ENCODE results near the gene RAB39B. TPM values are rescaled to one million over a fixed set of nuclear protein-coding genes. Genes with fewer than 3 reads are reported as not detected.

Gene RAB39B
- total RNA-seq, 1 donor from 2014 or later = 8.7 TPM

DNA sequence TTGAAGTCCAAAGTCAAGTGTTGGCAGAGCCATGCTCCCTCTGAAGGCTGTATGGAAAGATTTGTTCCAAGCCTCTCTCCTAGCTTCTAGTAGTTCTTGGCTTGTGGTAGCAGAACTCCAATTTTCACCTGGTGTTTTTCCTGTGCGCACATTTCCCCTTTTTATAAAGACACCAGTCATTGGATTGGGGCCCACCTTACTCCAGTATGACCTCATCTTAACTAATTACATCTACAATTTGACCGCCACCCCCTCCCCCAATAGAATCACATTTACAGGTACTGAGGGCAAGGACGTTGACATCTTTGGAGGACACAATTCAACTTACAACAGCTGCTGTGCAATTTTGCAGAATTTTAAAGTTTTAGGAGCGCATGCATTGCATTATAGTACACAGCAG, 16.8 kb downstream of the RAB39B start:
- no peak for TF ChIP-seq EZH2 (IDR thresholded peaks at IDR 0.05)
- TF ChIP-seq, protein P1, sequence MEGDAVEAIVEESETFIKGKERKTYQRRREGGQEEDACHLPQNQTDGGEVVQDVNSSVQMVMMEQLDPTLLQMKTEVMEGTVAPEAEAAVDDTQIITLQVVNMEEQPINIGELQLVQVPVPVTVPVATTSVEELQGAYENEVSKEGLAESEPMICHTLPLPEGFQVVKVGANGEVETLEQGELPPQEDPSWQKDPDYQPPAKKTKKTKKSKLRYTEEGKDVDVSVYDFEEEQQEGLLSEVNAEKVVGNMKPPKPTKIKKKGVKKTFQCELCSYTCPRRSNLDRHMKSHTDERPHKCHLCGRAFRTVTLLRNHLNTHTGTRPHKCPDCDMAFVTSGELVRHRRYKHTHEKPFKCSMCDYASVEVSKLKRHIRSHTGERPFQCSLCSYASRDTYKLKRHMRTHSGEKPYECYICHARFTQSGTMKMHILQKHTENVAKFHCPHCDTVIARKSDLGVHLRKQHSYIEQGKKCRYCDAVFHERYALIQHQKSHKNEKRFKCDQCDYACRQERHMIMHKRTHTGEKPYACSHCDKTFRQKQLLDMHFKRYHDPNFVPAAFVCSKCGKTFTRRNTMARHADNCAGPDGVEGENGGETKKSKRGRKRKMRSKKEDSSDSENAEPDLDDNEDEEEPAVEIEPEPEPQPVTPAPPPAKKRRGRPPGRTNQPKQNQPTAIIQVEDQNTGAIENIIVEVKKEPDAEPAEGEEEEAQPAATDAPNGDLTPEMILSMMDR (IDR thresholded peaks at IDR 0.05) = no peak
- TF ChIP-seq EZH2phosphoT487 (IDR thresholded peaks at IDR 0.05) = no peak
- Mint-ChIP-seq H3K27ac (no peak overlapping the region), H3K4me1 (peaks cover 4% of the 10 kb centered on the region), H3K9me3 (peaks cover 4% of the 10 kb centered on the region), H3K27me3 (ENCODE audit: insufficient read depth, low read depth) (peaks cover 7% of the 10 kb centered on the region), H3K4me3 (no peak overlapping the region), H3K36me3 (no peaks in the 10 kb centered on the region)
- Histone ChIP-seq H3F3A (ENCODE audit: low read depth) (no peaks in the 10 kb centered on the region), H3K36me3 (no peaks in the 10 kb centered on the region), H3K4me2 (no peak overlapping the region), H4K20me1 (ENCODE audit: low read depth) (no peaks in the 10 kb centered on the region), H3K27ac (no peak overlapping the region), H2AFZ (replicated peaks) (no peak overlapping the region), H3K27me3 (no peaks in the 10 kb centered on the region), H3K79me2 (ENCODE audit: low read depth) (no peaks in the 10 kb centered on the region), H3K4me1 (no peaks in the 10 kb centered on the region), H3K9ac (no peak overlapping the region), H3K4me3 (no peak overlapping the region), H3K9me3 (ENCODE audit: low read depth) (no peaks in the 10 kb centered on the region)
- DNase-seq (ENCODE audit: low spot score) = no peak

DNA sequence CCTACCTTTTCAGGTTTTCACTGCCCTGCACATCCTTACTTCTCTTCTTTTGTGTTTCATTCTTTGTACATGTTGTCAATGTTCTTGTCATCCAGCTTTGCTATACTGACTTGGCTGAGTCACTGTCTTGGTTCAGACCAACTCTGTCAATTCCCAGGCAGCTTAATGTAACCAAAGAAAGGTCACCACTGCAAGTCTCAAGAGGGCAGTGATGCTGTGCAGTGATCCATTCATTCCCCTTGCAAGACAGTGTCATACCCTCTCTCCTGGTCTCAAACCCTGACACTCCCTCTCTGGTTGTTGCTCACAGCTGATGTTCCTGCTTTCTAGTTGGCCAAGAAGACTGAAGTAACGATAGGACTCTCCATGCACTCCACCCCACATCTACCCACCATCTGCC, 17.5 kb downstream of the RAB39B start:
- no peak overlapping the region for H3K4me3 Mint-ChIP-seq
- H3K9ac ChIP-seq = no peak overlapping the region
- H3K27ac Mint-ChIP-seq = no peak overlapping the region

DNA sequence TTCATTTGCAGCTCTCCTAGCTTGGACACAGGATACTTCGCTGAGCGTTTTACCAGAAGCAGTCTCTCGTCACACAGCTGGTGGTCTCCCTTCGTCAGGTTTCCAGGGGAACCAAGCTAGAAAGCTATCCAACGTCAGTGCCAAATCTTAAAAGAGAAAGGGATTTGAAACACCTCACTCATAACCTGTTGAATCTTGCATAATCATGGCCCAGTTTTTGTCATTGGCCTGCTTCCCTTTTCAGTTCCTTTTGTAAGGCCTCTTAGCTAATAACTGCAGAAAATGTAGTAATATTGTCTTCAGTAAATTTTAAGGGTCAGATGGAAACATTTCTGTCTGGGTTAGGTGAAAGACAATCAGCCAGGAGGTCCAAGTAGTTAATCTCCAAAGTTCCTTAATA, 22.0 kb downstream of the RAB39B start:
- Histone ChIP-seq H4K20me1 (ENCODE audit: low read depth) (no peaks in the 10 kb centered on the region), H2AFZ (replicated peaks) (no peak overlapping the region), H3K9ac (no peak overlapping the region), H3K27me3 (no peaks in the 10 kb centered on the region), H3K9me3 (ENCODE audit: low read depth) (no peaks in the 10 kb centered on the region), H3K4me2 (no peak overlapping the region), H3K79me2 (ENCODE audit: low read depth) (no peaks in the 10 kb centered on the region), H3K4me3 (no peak overlapping the region), H3K36me3 (peaks cover 11% of the 10 kb centered on the region), H3K27ac (no peak overlapping the region), H3F3A (ENCODE audit: low read depth) (no peaks in the 10 kb centered on the region), H3K4me1 (no peaks in the 10 kb centered on the region)
- Mint-ChIP-seq H3K4me1 (peaks cover 3% of the 10 kb centered on the region), H3K9me3 (no peaks in the 10 kb centered on the region), H3K27ac (no peak overlapping the region), H3K4me3 (no peak overlapping the region), H3K36me3 (peaks cover 2% of the 10 kb centered on the region), H3K27me3 (ENCODE audit: insufficient read depth, low read depth) (peaks cover 4% of the 10 kb centered on the region)
- DNase-seq (ENCODE audit: low spot score) = peak; percentile 3
- TF ChIP-seq EZH2phosphoT487 (IDR thresholded peaks at IDR 0.05) (no peak), EZH2 (IDR thresholded peaks at IDR 0.05) (no peak)
- TF ChIP-seq, protein P1 (IDR thresholded peaks at IDR 0.05) = no peak

More for the DNA sequence above, 17.5 kb downstream of the RAB39B start:
- no peaks in the 10 kb centered on the region for H3K36me3 ChIP-seq
- no peak overlapping the region for H3K27ac ChIP-seq
- H3K4me1 Mint-ChIP-seq = peaks cover 6% of the 10 kb centered on the region
- no peaks in the 10 kb centered on the region for H3K79me2 ChIP-seq (ENCODE audit: low read depth)
- no peaks in the 10 kb centered on the region for H3K36me3 Mint-ChIP-seq
- no peaks in the 10 kb centered on the region for H3K27me3 ChIP-seq
- H3K9me3 ChIP-seq (ENCODE audit: low read depth) = no peaks in the 10 kb centered on the region
- H3K4me1 ChIP-seq = no peaks in the 10 kb centered on the region
- H3K27me3 Mint-ChIP-seq (ENCODE audit: insufficient read depth, low read depth) = peaks cover 7% of the 10 kb centered on the region
- no peak overlapping the region for H2AFZ ChIP-seq (replicated peaks)
- no peak overlapping the region for H3K4me3 ChIP-seq
- no peak for DNase-seq (ENCODE audit: low spot score)
- H3F3A ChIP-seq (ENCODE audit: low read depth) = no peaks in the 10 kb centered on the region
- TF ChIP-seq EZH2 (IDR thresholded peaks at IDR 0.05) (no peak), EZH2phosphoT487 (IDR thresholded peaks at IDR 0.05) (no peak)
- TF ChIP-seq, protein P1 (IDR thresholded peaks at IDR 0.05) = no peak
- no peaks in the 10 kb centered on the region for H4K20me1 ChIP-seq (ENCODE audit: low read depth)
- H3K9me3 Mint-ChIP-seq = peaks cover 4% of the 10 kb centered on the region
- H3K4me2 ChIP-seq = no peak overlapping the region

Data from neural progenitor cell (in vitro differentiated cells).